GM18873 (cell line): ENCODE results near the gene TMEM263.

Source experiments
- ATAC-seq: cut with Tn5 transposase; IDR thresholded peaks from one replicate; pipeline ENCODE4 v1.9.1; 2021; ENCODE audit warnings: mild to moderate bottlenecking, moderate library complexity, moderate number of reproducible peaks; ENCODE audit not compliant: unreplicated experiment, low FRiP score

TMEM263 gene

GRCh38 chr12:106945261-106945851 is 10.4 kb upstream of the TMEM263 start:
- no peak for ATAC-seq

- ATAC-seq = no peak
Measured at GRCh38 chr12:106947461-106947860, 8.2 kb upstream of the TMEM263 start.

DNA sequence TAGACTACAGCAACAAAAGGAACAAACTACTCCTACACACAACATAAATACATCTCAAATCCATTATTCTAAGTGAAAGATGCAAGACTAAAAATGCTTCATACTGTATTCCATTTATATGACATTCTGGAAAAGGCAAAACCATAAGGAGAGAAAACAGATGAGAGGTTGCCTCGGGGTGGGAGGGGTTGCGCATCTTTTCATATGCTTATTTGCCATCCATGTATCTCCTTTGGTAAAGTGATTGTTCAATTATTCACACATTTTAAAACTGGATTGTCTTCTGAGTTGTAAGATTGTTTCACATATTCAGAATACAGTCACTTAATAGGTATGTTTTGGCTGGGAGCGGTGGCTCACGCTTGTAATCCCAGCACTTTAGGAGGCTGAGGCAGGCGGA is 5.1 kb upstream of the TMEM263 start:
- ATAC-seq = no peak

- ATAC-seq = no peak
Measured at GRCh38 chr12:106953352-106954250, 2.1 kb upstream of the TMEM263 start.

GRCh38 chr12:106954462-106955376 is 988 bp upstream of the TMEM263 start:
- no peak for ATAC-seq

GRCh38 chr12:106956048-106956578 is 406 bp downstream of the TMEM263 start:
- peak; percentile 25 for ATAC-seq

DNA sequence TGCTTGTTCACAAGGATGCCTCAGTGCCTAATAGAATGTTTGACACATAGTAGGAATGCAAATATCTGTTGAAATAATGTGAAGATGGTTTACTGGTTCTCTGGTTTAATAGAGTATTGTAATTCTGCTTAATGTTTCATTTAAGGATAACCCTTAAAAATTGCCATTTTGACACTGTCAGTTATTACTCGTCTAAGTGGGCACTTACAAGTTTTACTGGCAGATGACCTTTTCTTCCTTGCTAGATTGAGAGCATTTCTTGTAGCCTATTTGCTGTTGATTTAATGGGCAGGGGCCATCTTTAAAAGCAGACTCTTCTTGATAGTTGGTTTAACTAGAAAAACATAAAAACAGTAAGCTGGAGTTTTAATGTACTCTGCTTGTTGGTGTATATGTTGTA is 1.9 kb downstream of the TMEM263 start:
- no peak for ATAC-seq

GRCh38 chr12:106960443-106960842 is 4.7 kb downstream of the TMEM263 start:
- ATAC-seq = no peak

DNA sequence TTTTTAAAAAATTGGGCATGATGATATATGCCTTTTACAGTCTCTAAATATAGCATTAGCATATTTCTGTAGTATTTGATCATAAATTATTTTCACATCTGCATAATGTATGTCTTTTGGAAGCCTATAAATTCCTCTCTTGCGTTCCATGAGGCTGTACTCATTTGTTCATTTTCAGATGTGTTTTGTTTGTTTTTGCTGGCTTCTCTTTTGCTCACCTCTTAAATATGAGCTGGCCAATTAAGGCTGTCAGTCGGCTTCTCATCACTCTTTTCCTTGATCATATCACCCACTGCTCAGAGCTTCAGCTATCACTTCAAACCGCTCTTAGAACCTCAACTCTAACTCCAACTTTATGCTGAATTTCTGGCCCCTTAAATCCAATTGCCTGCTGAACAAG is 6.6 kb downstream of the TMEM263 start:
- no peak for ATAC-seq

DNA sequence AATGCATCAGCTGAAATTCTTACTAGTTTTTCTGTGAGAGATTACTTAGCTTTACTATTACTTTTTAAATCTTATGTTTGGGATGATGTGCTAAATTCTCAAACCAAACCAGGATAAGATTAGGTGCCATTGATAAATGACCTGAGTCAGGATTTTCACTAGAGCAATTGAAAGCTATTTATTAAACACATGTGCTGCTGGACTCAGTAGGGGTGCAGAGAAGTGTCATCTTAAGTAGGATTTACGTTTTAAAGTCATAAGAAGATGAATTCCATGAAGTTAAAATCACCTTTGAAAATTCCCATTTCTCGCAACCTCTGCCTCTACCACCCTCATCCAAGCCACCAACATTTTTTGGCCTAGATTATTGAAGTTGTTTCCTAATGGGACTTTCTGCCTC is 8.8 kb downstream of the TMEM263 start:
- no peak for ATAC-seq

- no peak for ATAC-seq
Measured at GRCh38 chr12:106971065-106971464, 15.4 kb downstream of the TMEM263 start.

- ATAC-seq = no peak
Measured at GRCh38 chr12:106973545-106973944, 17.8 kb downstream of the TMEM263 start.

DNA sequence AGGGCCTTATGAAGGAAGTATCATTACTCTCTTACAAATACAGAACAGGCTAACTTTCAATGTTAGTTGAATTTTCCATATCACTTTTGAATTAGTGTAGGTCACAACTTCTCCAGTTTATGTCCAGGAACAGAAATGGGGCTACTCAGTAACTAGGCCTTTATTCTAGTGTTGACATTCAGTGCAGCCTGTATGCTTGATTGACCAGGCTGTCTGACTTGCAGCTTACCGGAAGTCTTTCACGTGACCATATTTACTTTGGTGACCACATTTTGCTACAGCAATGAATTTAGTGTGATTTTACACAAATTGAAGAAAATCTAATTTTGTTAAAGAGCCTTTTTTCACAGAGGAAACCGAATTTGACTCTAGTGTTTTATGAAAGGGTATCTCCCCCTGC is 18.8 kb downstream of the TMEM263 start:
- ATAC-seq = peak; percentile 50

DNA sequence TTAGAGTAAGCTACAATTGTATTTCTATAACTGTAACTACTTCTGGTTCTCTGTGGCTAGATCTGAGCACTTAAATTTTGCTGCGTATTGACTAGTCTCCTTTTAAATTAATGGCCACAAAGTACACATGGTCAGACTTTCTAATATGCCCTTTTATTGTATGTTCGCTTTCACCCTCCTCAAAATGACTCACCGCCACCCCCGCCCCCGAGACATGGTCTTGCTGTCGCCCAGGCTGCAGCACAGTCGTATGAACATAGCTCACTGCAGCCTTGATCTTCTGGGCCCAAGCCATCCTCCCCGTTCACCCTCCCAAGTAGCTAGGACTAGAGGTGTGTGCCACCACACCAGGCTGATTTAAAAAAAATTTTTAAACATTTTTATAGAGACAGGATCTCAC is 19.4 kb downstream of the TMEM263 start:
- no peak for ATAC-seq

DNA sequence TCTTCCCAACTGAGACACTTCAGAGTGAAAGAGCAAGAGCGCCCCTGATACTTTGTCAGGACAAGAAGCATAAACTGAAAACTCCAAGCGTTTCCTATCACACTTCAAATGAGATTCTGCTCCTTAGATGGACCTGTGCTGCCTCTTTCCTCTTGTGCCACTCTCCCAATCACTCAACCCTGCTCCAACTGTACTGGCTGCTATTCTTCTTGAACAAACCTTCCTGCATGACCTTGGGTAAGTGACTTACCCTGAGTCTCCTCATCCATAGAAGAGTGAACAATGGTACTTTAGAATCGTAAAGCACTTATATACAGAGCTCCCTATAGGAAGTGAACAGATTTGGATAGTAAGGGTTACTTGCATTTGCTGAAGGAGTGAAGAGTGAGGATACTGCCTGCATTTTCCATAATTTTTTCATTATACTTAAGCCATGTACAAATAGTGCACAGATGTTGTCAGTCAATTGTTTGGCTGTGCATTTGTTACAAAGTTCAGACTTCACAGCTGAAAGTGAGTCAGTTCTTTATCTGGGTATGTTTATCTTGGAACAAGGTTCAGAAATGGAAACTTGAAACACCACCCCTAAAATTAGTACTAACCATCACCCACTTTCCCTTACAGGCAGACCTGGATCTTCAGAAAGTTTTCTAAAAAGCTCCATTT is 20.4 kb downstream of the TMEM263 start:
- ATAC-seq = no peak

- ATAC-seq = no peak
Measured at GRCh38 chr12:106976668-106977067, 21.0 kb downstream of the TMEM263 start.

GRCh38 chr12:106978035-106978800 is 22.5 kb downstream of the TMEM263 start:
- ATAC-seq = no peak

DNA sequence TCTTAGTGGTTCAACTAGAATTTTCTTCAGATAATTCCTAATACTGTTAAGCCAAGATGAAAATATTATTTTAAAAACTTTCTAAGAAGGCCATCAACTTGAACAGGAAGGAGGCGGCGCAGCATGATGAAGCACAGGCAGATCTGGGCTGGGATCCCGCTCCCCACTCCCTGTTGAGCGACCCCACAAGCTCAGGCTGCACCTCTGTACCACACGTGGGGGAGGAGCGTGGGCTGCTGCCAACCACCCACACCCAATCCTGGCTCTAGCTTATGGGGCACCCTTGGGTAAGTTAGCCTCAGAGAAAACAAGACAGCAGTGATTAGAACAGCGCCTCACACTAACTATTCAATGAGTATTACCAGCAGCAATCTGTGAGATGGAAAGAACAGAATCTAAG is 25.2 kb downstream of the TMEM263 start:
- ATAC-seq = no peak

- no peak for ATAC-seq
Measured at GRCh38 chr12:106981788-106982187, 26.1 kb downstream of the TMEM263 start.
